Measurements from ENCODE around the gene TBC1D9B.

The TBC1D9B gene

GRCh38 chr5:179820483-179821297, 87.0 kb downstream of the TBC1D9B start, which contains the start of gene SQSTM1:
TSS of gene SQSTM1 (plus strand) at chr5:179820905. CDS start at chr5:179820937, 32 bp downstream.
- DNase-seq (ENCODE audit: low read depth) = no peak

GRCh38 chr5:179820127-179820482, 87.6 kb downstream of the TBC1D9B start:
- no peak for DNase-seq (ENCODE audit: low read depth)

GRCh38 chr5:179819296-179820126, 88.2 kb downstream of the TBC1D9B start:
- no peak for DNase-seq (ENCODE audit: low read depth)

- DNase-seq (ENCODE audit: low read depth) = peak; percentile 76
Observed at GRCh38 chr5:179818746-179819295, 88.9 kb downstream of the TBC1D9B start.

GRCh38 chr5:179817890-179818745, 89.6 kb downstream of the TBC1D9B start:
- DNase-seq (ENCODE audit: low read depth) = no peak

- no peak for DNase-seq (ENCODE audit: low read depth)
Observed at GRCh38 chr5:179817470-179817840, 90.2 kb downstream of the TBC1D9B start.

GRCh38 chr5:179816796-179817469, 90.8 kb downstream of the TBC1D9B start:
- no peak for DNase-seq (ENCODE audit: low read depth)

GRCh38 chr5:179816401-179816795, 91.3 kb downstream of the TBC1D9B start:
- no peak for DNase-seq (ENCODE audit: low read depth)

- DNase-seq (ENCODE audit: low read depth) = no peak
Observed at GRCh38 chr5:179815491-179816249, 92.0 kb downstream of the TBC1D9B start.

GRCh38 chr5:179814090-179814489, 93.6 kb downstream of the TBC1D9B start:
- DNase-seq (ENCODE audit: low read depth) = no peak

GRCh38 chr5:179812997-179813607, 94.6 kb downstream of the TBC1D9B start:
- DNase-seq (ENCODE audit: low read depth) = no peak

GRCh38 chr5:179812135-179812825, 95.4 kb downstream of the TBC1D9B start:
- DNase-seq (ENCODE audit: low read depth) = no peak

Measured in HS-5 (cell line).